Measurements from ENCODE around the gene NOTUM.

- TF ChIP-seq CTCF (IDR thresholded peaks at IDR 0.05) = no peak
- peak; percentile 41 to 57 for TF ChIP-seq POLR2AphosphoS5 (IDR thresholded peaks at IDR 0.05)
These were observed 42.7 kb upstream of the NOTUM start for GRCh38 chr17:82003411-82004381.

Data from esophagus muscularis mucosa (tissue), 3 donors.